Naive B cell (primary cell): Measurements from ENCODE around the gene TRPV3. TPM values are rescaled to one million over a fixed set of nuclear protein-coding genes. Genes with fewer than 3 reads are reported as not detected.

Experiments
- ATAC-seq, 2 donors: fragments of 150-1000 bp; cut with Tn5 transposase; 2 replicates each; pipeline ENCODE4 v1.10.0; 2021; ENCODE audit warnings: low read depth in 2 of 2, mild to moderate bottlenecking in 2 of 2, moderate library complexity in 2 of 2
- DNase-seq: peaks from one replicate; pipeline ENCODE4 v3.0.0; 2022
- H3K27ac Mint-ChIP-seq, 6 donors: one replicate each; pipeline ENCODE4 v1.8.0; 2020 to 2022; ENCODE audit warnings: mild to moderate bottlenecking in 6 of 6, mixed read lengths in 6 of 6, moderate library complexity in 5 of 6, inconsistent platforms in 2 of 6
- H3K27me3 Mint-ChIP-seq, 3 donors: one replicate each; pipeline ENCODE4 v1.8.0; 2021 to 2022; ENCODE audit warnings: mixed read lengths in 3 of 3, mild to moderate bottlenecking in 1 of 3
- H3K36me3 Mint-ChIP-seq, 2 donors: one replicate each; pipeline ENCODE4 v1.8.0; 2020 to 2022; ENCODE audit warnings: mixed read lengths in 2 of 2, inconsistent platforms in 1 of 2, mild to moderate bottlenecking in 1 of 2
- H3K4me1 Mint-ChIP-seq, 3 donors: one replicate each; pipeline ENCODE4 v1.8.0; 2020 to 2022; ENCODE audit warnings: mixed read lengths in 3 of 3, inconsistent platforms in 1 of 3, mild to moderate bottlenecking in 1 of 3, moderate library complexity in 1 of 3
- H3K4me3 Mint-ChIP-seq, 8 donors: one replicate each; pipeline ENCODE4 v1.8.0; 2020 to 2022; ENCODE audit warnings: mild to moderate bottlenecking in 8 of 8, mixed read lengths in 8 of 8, moderate library complexity in 8 of 8, inconsistent platforms in 2 of 8
- H3K9me3 Mint-ChIP-seq, 7 donors: one replicate each; pipeline ENCODE4 v1.8.0; 2020 to 2022; ENCODE audit warnings: mixed read lengths in 7 of 7, mild to moderate bottlenecking in 5 of 7, inconsistent platforms in 2 of 7, moderate library complexity in 1 of 7
- polyA plus RNA-seq, 6 donors: library from polyadenylated mRNA; unstranded; fragments of 300-500 nt; fragmentation: Illumina TruSeq; gene quantifications; one replicate each; pipeline ENCODE4 v1.2.3, GENCODE V29; 2021; ENCODE audit warnings: low read depth in 6 of 6

Gene TRPV3
- under 1 TPM in 2 of 6 donors, not detected in 4; 0.19 to 0.21 TPM for polyA plus RNA-seq

DNA sequence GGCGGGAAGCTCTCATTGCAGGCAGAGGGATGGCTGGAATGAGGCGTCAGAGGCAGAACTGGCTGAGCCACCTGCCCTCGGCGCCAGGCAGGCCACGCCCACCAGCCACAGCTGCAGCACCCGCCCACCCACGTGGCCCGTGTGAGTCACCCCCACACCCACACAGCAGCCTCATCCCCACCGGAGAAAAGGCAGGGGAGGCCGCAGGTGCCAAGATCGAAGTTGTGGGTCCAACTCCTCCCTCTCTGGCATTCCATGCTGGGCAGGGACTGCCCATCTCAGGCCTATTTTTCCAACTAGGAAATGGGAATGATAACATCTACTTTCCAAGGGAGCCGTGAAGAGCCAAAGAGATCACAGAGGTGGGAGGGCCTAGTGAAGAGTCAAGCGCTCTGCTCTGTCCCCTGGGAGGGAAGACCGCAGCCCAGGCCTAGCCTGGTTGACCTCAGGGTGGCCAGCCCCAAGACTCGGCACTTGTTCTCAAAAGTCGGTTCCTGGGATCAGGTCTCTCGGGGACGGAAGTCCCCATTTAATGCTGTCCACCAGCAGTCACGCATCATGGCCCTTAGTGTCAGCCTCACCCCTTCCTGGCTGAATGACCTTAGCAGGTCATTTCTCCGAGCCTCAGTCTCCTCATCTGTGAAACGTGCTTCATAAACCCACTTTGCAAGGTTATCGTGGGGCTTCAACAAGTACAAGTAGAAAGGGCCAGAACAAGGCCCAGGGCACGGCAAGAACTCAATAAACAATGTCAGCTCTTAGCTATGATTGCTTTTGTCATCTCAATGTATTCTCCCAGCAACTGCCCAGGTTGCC lies at the start of gene TRPV3:
Gene TRPV3 (minus strand): TSS at position 45 of the 816 bp plus-strand sequence. CDS start 2,962 bp downstream, outside the sequence.
- Mint-ChIP-seq H3K27ac (peak within 1 kb of the TSS; percentile 72 to 97 (median 87)), H3K4me3 (peak within 1 kb of the TSS in 4 of 8 donors; percentile 10 to 49 (median 31)), H3K4me1 (peaks cover 9 to 34% (median 13%) of the 10 kb centered on the region in 3 donors), H3K9me3 (no peaks in the 10 kb centered on the region), H3K27me3 (peaks cover 0 to 24% (median 18%) of the 10 kb centered on the region in 3 donors), H3K36me3 (no peaks in the 10 kb centered on the region)
- peak; percentile 46 to 51 for ATAC-seq
- peak; percentile 15 for DNase-seq

DNA sequence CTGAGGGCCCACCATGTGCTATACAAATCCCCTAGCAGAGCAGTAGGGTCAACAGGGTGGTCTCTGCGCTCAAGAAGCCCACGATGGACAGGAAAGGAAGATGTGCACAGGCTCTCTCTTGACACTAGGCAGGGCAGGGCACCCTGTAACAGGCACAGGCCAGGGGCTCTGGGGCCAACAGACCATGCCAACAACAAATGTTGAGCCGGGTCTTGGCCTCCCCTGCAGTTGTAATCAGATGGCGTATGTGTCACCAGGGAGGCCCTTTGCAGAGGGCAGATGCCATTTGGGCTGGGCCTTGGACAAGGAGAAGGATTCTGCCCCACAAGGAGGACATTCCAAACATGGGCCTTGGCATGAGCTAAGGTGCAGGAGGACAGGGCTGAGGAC lies 46.3 kb upstream of the TRPV3 start:
- Mint-ChIP-seq H3K27me3 (no peaks in the 10 kb centered on the region), H3K4me3 (no peak overlapping the region), H3K9me3 (no peaks in the 10 kb centered on the region), H3K27ac (peak overlapping the region in 1 of 6 donors; percentile 69), H3K4me1 (no peaks in the 10 kb centered on the region), H3K36me3 (no peaks in the 10 kb centered on the region)
- ATAC-seq (no peak), DNase-seq (no peak)

DNA sequence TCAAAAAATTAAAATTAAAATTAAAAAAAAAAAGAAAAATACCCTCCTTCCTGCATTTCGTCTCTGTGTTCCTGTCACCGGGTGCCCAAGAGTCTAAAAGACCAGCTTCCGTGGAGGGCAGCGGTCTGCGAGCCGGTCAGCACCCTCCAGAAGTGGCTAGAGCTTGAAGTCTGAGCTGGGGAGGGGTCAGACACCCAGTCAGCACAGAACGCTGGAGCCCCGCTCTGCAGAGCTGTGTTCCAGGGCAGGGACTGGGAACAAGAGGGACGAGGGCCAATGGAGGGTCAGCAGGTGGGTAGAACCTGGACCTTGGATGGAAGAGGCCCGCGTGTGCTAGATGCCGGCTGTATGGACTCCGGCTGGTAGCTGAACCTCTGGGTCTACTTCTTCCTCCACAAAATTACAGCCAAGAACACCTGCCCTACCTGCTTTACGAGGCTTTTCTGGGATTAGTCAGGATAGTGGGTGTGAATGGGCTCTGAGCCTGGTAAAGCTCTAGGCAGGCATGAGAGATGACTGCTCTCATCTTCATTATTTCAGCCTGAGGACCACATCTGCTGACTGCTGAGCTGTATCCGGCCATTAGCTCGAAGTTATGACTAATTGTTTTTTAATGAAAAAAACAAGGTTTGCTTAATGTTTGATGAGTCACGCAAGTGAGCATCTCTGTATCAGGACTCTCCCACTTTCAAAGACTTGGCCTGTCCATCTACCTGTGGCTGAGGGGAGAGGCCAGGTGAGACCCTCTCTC lies 45.7 kb upstream of the TRPV3 start:
- Mint-ChIP-seq H3K27ac (peak overlapping the region in 1 of 6 donors; percentile 69), H3K27me3 (no peaks in the 10 kb centered on the region), H3K4me1 (no peaks in the 10 kb centered on the region), H3K4me3 (no peak overlapping the region), H3K36me3 (no peaks in the 10 kb centered on the region), H3K9me3 (no peaks in the 10 kb centered on the region)
- DNase-seq (no peak), ATAC-seq (no peak)

DNA sequence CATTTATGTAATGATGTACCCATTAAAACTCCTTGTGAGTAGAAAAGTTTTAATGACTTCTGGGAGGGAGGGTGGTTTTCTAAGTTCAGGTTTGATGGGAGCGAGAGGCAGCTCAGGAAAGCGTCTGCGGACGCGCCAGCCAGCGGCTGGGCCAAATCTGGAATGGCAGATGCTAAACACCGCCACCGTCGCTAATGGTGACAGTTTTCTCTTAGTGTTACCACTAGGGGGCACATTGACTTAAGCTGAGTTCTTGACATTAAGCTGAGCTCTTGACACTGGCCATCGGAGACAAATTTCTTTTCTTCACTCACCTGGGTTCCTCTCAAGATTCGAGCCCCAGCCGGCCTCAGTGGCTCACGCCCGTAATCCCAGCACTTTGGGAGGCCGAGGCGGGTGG lies 44.9 kb upstream of the TRPV3 start:
- Mint-ChIP-seq H3K27ac (no peak overlapping the region), H3K4me1 (no peaks in the 10 kb centered on the region), H3K36me3 (no peaks in the 10 kb centered on the region), H3K27me3 (no peaks in the 10 kb centered on the region), H3K9me3 (no peaks in the 10 kb centered on the region), H3K4me3 (no peak overlapping the region)
- DNase-seq (peak; percentile 1), ATAC-seq (peak in 1 of 2 donors; percentile 30)

DNA sequence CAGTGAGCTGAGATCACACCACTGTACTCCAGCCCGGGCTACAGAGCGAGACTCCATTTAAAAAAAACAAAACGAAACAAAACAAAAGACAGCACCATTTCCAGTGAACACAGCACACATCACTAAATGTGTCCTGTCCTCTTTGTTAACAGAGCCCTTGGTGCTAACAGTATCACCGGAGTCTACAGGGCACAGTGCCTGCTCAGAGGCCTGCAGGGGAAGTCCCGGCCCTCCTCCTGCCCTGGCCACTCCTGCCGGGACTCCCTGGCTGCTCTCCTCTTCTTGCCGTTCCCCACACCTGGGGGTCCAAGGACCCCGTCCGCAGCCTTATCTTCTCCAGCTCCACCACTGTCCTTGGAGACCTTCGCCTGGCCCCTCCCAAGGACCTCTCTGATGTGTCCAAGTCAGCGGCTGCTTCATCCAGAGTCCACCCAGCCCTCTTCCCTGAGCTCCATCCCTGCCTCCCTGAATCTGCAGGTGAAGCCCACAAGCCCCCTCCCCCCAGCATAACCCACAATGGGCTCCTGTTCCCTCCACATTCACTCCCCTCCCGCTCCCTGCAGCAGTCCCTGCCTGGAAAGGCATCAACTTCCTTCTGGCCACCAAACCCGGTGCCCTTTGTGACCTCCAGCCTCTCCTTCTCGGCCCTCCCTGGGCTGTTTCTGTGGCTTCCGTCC lies 43.1 kb upstream of the TRPV3 start:
- H3K9me3 Mint-ChIP-seq = no peaks in the 10 kb centered on the region
- H3K36me3 Mint-ChIP-seq = no peaks in the 10 kb centered on the region
- peak overlapping the region in 1 of 6 donors; percentile 69 for H3K27ac Mint-ChIP-seq
- ATAC-seq (no peak), DNase-seq (no peak)
- H3K27me3 Mint-ChIP-seq = no peaks in the 10 kb centered on the region
- H3K4me3 Mint-ChIP-seq = no peak overlapping the region
- no peaks in the 10 kb centered on the region for H3K4me1 Mint-ChIP-seq

DNA sequence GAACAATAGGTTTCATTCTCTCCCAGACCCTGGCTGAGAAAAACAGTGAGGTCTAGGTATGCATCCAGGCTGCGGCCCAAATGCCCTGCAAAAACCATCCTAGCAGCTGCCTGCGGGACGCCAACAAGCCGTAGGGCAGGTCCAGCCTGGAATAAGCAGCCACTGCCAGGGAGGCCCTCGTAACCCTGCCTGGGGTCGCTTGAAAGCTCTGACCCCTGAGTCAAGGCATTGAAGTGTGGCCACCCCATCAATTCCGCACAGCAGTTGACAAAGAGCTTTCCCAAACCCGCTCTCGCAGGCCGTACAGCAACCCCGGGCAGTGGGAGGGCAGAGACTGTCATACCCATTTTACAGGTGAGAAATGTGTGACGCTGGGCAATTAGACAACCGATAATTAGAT lies 40.5 kb upstream of the TRPV3 start:
- no peaks in the 10 kb centered on the region for H3K4me1 Mint-ChIP-seq
- no peaks in the 10 kb centered on the region for H3K36me3 Mint-ChIP-seq
- H3K4me3 Mint-ChIP-seq = no peak overlapping the region
- H3K27me3 Mint-ChIP-seq = no peaks in the 10 kb centered on the region
- H3K27ac Mint-ChIP-seq = no peak overlapping the region
- ATAC-seq (no peak), DNase-seq (no peak)
- no peaks in the 10 kb centered on the region for H3K9me3 Mint-ChIP-seq

DNA sequence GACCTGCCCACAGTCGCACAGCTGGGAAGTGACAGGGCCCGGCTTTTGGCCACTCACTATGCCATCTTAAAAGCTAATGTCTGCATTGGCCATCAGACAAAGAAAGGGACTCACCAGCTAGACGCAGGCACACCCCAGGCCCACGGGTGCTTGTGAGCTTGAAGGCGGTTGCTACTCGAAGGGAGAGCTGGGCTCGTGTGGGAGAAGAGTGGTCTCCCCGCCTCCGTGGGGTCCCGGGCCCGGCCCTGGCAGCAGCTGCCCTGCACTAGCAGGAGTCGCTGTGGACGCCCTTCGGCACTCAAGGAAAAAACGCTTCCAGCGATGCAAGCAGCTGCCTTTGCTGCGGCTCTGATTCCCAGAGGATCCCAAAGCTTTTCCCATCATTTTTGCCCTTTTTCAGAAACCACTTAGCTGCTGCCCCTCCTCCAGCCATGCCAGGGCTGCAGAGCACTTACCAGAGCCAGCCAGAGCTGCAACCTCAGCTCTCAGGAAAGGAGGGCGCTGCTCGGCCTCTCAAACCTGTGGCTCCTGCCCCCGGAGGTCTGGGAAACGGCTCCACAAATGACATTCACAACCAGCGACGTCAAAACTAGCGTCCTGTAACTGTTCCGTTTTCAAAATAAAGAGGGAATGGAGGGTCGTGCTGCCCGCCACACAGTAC lies 39.3 kb upstream of the TRPV3 start:
- H3K27ac Mint-ChIP-seq = no peak overlapping the region
- no peaks in the 10 kb centered on the region for H3K9me3 Mint-ChIP-seq
- H3K4me3 Mint-ChIP-seq = no peak overlapping the region
- ATAC-seq (no peak), DNase-seq (no peak)
- no peaks in the 10 kb centered on the region for H3K36me3 Mint-ChIP-seq
- no peaks in the 10 kb centered on the region for H3K4me1 Mint-ChIP-seq
- H3K27me3 Mint-ChIP-seq = no peaks in the 10 kb centered on the region

DNA sequence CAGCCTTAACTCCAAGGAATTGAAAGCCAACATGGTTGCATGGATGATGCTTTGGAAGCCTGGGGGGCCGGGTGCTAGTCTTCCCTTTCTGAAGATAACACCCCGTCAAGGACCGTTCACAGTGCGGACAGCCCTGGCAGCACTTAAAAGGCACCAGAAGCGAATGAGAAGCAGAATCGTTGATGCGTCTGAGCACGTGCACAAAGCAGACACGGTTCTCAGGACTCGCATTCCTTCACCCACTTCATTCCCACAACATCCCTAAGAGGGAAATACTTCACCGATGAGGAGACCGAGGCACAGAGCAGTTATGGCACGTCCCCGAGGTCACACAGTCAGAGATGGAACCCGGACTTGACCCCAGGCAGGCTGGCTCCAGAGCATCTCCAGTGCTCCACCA lies 37.4 kb upstream of the TRPV3 start:
- Mint-ChIP-seq H3K4me1 (peaks cover 7 to 9% (median 8%) of the 10 kb centered on the region in 3 donors), H3K36me3 (peaks cover 2 to 7% of the 10 kb centered on the region in 2 donors), H3K27me3 (no peaks in the 10 kb centered on the region), H3K4me3 (no peak overlapping the region), H3K27ac (no peak overlapping the region), H3K9me3 (no peaks in the 10 kb centered on the region)
- no peak for DNase-seq
- ATAC-seq = no peak

DNA sequence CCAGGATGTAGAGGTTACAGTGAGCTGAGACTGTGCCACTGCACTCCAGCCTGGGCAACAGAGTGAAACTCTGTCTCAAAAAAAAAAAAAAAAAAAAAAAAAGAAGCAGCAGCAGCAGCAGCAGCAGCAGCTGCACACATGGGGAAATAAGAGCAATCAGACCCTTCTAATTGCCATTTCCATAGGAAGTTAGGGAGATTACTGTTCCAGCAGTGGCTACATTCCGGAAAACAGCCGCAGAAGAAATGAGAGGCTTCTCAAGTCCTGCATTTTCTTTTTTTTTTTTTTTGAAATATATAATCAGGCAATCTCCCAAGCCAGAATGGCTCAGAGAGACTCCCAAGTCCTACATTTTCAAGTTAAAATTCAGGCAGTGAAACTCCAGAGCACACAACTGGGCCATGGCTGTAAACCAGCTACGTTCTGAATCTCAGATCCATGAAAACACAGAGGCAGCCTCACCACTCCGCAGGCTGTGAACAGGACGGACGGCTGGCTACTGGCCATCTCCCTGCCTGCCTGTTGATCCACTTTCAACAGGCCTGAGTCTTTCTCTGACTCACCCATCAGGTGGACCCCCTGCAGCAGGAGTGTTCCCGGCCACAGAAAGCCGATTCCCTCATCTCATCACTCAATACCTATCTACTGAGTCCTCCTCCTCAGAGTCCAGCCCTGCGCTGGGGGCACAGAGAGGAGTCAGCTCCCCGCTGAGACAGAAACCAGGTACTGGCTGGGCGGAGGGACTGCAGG lies 36.6 kb upstream of the TRPV3 start:
- ATAC-seq (no peak), DNase-seq (no peak)
- peaks cover 9 to 15% of the 10 kb centered on the region in 2 donors for H3K36me3 Mint-ChIP-seq
- peaks cover 0 to 3% (median 0%) of the 10 kb centered on the region in 7 donors for H3K9me3 Mint-ChIP-seq
- no peak overlapping the region for H3K27ac Mint-ChIP-seq
- H3K4me3 Mint-ChIP-seq = no peak overlapping the region
- peaks cover 7 to 14% (median 12%) of the 10 kb centered on the region in 3 donors for H3K4me1 Mint-ChIP-seq
- no peaks in the 10 kb centered on the region for H3K27me3 Mint-ChIP-seq

DNA sequence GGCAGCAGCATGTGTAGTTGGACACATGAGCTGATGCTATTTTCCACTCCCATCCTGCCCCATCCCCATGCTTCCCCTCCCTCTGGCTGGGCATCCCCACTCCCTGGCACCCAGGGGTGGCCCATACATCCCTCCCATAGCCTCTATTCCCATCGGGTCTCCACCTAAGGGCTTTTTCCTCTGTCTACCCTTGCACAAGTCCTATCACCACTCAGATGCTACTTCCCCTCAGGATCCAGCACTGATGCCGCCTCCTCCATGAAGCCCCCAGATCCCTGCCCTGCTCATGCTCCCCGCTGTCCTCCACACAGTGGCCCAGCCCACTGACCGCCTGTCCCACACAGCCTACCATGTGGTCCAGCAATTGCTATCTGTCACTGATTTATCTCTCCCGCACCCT lies 35.8 kb upstream of the TRPV3 start:
- Mint-ChIP-seq H3K27me3 (no peaks in the 10 kb centered on the region), H3K9me3 (peaks cover 0 to 3% (median 0%) of the 10 kb centered on the region in 7 donors), H3K4me3 (no peak overlapping the region), H3K27ac (peak overlapping the region in 1 of 6 donors; percentile 68), H3K36me3 (peaks cover 9 to 15% of the 10 kb centered on the region in 2 donors), H3K4me1 (peaks cover 7 to 14% (median 12%) of the 10 kb centered on the region in 3 donors)
- ATAC-seq (no peak), DNase-seq (no peak)

DNA sequence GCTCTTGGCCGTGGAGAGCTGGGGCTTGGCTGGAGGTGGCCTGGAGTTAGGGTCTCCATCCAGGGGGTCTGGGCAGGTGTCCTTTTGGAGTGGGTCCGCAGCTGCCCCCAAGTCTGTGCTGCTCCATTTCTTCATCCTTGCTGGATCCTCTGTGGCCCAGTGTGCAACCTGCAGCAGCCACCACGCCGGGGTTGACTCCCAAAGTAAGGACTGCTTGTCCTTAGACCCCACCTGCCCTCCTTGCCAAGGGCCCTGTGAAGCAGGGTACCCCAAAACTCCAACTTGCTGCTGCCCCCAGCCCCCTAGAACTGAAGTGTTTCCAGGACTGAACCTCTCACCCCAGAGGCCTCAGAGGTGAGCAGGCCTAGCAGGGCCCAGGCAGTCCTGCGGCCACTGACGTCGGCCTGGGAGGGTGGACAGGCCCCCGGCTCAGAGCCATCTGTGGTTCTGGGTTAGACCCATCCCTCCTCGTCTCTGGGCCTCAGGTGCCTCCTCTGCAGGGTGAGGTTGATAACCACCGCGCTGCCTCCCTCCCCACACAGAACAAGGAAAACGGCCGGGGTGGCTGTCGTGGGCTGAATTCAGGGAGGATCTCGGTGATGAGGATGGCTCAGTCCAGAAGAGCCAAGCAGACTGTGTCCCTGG lies 34.7 kb upstream of the TRPV3 start:
- Mint-ChIP-seq H3K27me3 (no peaks in the 10 kb centered on the region), H3K4me3 (no peak overlapping the region), H3K36me3 (peaks cover 9 to 15% of the 10 kb centered on the region in 2 donors), H3K4me1 (peaks cover 7 to 14% (median 12%) of the 10 kb centered on the region in 3 donors), H3K9me3 (peaks cover 0 to 3% (median 0%) of the 10 kb centered on the region in 7 donors), H3K27ac (no peak overlapping the region)
- ATAC-seq (no peak), DNase-seq (no peak)

DNA sequence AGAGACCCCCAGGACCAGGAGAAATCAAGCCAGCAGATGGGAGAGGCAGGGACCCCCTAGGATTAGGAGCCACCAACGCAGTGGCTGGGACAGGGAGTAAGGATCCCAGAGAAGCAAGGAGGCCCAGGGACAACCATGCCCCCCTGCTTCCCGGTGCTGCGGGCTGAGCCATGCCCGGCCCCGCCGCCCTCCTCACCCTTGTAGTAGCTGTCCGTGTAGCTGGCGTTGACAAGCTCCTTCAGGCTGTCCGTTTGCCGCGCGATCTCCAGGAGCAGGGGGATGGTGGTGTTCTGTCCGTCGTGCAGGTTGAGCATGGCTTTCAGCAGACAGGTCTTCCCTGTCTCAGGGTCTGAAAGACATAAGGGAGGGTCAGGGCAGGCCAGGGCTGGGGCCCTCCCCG lies 33.2 kb upstream of the TRPV3 start:
- peaks cover 0 to 3% (median 0%) of the 10 kb centered on the region in 7 donors for H3K9me3 Mint-ChIP-seq
- no peaks in the 10 kb centered on the region for H3K27me3 Mint-ChIP-seq
- DNase-seq (no peak), ATAC-seq (no peak)
- no peak overlapping the region for H3K4me3 Mint-ChIP-seq
- no peak overlapping the region for H3K27ac Mint-ChIP-seq
- peaks cover 9 to 15% of the 10 kb centered on the region in 2 donors for H3K36me3 Mint-ChIP-seq
- H3K4me1 Mint-ChIP-seq = peaks cover 7 to 14% (median 12%) of the 10 kb centered on the region in 3 donors
